GM12878 (cell line): ENCODE data around the gene NDRG2.

ENCODE experiments used
- CEBPB ChIP-seq, 2 experiments: fragments of 150-350 bp in 1 of 2; IDR thresholded peaks; 2 replicates each; pipeline ENCODE4 v1.6.1; 2012 to 2014; ENCODE audit warnings: low read depth in 2 of 2, low read length in 2 of 2, borderline replicate concordance in 1 of 2, inconsistent platforms in 1 of 2
- CEBPZ ChIP-seq: fragments of 150-350 bp; IDR thresholded peaks from 2 replicates; pipeline ENCODE4 v1.6.1; 2016; ENCODE audit warnings: low read depth, low read length
- CTCF ChIP-seq, 3 experiments: IDR thresholded peaks in 2 of 3; conservative IDR thresholded peaks in 1 of 3; 2 replicates each; pipeline ENCODE4 v1.5.1; 2011; ENCODE audit warnings: low read depth in 3 of 3, low read length in 3 of 3, mild to moderate bottlenecking in 3 of 3, control low read depth in 2 of 3, moderate library complexity in 2 of 3, inconsistent platforms in 1 of 3, mixed read lengths in 1 of 3; ENCODE audit not compliant: control insufficient read depth in 2 of 3, insufficient read depth in 1 of 3; ENCODE audit errors: extremely low read depth in 1 of 3
- IRF3 ChIP-seq: fragments of 450-650 bp; IDR thresholded peaks from 2 replicates; pipeline ENCODE4 v1.6.1; 2014; ENCODE audit warnings: mild to moderate bottlenecking
- IRF5 ChIP-seq: fragments of 450-650 bp; IDR thresholded peaks from 2 replicates; pipeline ENCODE4 v1.6.1; 2017; ENCODE audit warnings: borderline replicate concordance
- MYC ChIP-seq: IDR thresholded peaks from 2 replicates; pipeline ENCODE4 v1.6.1; 2011; ENCODE audit warnings: mild to moderate bottlenecking, low read length, moderate library complexity, inconsistent platforms; ENCODE audit not compliant: insufficient read depth, insufficient replicate concordance, insufficient read length, severe bottlenecking
- NFIC ChIP-seq: IDR thresholded peaks from 2 replicates; pipeline ENCODE4 v1.6.1; 2012; ENCODE audit warnings: low read depth, mild to moderate bottlenecking, inconsistent platforms, low read length, moderate library complexity
- POLR2AphosphoS5 ChIP-seq: IDR thresholded peaks from 2 replicates; pipeline ENCODE4 v1.6.1; 2011; ENCODE audit warnings: mild to moderate bottlenecking, low read length, inconsistent platforms
- RAD21 ChIP-seq: IDR thresholded peaks from 2 replicates; pipeline ENCODE4 v1.6.1; 2011; ENCODE audit warnings: mild to moderate bottlenecking, low read depth, low read length, moderate library complexity; ENCODE audit not compliant: insufficient read depth
- RCOR1 ChIP-seq: conservative IDR thresholded peaks from 2 replicates; pipeline ENCODE4 v1.6.1; 2012; ENCODE audit warnings: low read depth, low read length, improper control_type of control experiment
- SREBF1 ChIP-seq: IDR thresholded peaks from 2 replicates; pipeline ENCODE4 v1.6.1; 2012; ENCODE audit warnings: mild to moderate bottlenecking, low read length

- TF ChIP-seq NFIC (no peak), CTCF (IDR thresholded peaks at IDR 0.05 in 2 of 3, conservative IDR thresholded peaks at IDR 0.05 in 1 of 3; ENCODE audit: control insufficient read depth in 2 of 3, extremely low read depth in 1 of 3, insufficient read depth in 1 of 3, low read depth in 3 of 3, low read length in 3 of 3) (no peak), IRF3 (no peak), SREBF1 (no peak), CEBPB (IDR thresholded peaks at IDR 0.05; ENCODE audit: borderline replicate concordance in 1 of 2, low read depth in 2 of 2, low read length in 2 of 2) (no peak), POLR2AphosphoS5 (no peak), IRF5 (no peak), CEBPZ (no peak), RAD21 (no peak), MYC (no peak), RCOR1 (no peak)
Observed at GRCh38 chr14:21069388-21070082, 44.7 kb upstream of the NDRG2 start.
